HG02798 (cell line): ENCODE data around the gene ADD1.
"Not testable (repeated sequence)": the region's sequence is repeated elsewhere in the genome, so short reads cannot be mapped to it uniquely, and the experiment has no call there.

ENCODE experiments used
- ATAC-seq: cut with Tn5 transposase; IDR thresholded peaks from one replicate; pipeline ENCODE4 v1.9.1; 2021; ENCODE audit warnings: mild to moderate bottlenecking; ENCODE audit not compliant: unreplicated experiment, poor library complexity

The ADD1 gene

DNA sequence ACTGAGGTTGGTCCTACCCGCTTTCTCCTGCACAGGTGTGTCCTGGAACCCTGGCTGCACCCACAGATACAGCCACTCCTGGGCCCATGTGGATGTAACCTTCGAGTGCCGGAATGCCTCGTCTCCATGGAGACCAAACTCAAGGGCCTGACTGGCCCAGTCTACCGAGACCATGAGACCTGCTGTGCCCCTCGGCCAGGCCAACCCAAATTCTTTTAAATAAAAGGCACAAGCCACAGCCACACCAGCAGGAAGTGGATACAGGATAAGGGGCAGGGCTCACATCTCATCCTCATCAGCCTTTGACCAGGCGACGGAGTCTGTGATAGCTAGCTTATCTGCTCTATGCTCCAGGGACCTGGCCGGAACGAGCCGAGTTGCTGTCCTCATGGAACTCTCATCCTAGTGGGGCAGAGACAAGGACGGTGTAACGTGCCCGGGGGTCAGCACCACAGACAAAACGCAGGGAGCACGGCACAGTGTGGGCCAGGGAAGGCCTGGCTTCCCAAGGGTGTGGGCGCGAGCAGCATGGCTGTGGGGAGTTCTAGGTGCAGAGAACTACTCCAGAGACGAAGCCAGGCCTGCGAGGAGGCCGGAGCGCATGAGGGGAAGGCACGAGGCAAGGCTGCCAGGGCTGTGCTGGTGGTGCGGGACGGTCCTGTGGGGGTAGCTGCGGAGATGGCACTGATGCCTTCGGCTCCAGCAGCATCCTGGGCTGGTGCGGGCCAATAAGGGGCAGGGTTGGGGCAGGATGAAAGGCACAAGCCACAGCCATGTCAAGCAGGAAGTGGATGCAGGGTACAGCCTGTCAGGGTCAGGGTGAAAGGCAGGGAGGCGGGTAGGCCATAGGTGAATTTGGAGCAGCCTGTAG, 96.9 kb downstream of the ADD1 start:
- ATAC-seq = no peak

DNA sequence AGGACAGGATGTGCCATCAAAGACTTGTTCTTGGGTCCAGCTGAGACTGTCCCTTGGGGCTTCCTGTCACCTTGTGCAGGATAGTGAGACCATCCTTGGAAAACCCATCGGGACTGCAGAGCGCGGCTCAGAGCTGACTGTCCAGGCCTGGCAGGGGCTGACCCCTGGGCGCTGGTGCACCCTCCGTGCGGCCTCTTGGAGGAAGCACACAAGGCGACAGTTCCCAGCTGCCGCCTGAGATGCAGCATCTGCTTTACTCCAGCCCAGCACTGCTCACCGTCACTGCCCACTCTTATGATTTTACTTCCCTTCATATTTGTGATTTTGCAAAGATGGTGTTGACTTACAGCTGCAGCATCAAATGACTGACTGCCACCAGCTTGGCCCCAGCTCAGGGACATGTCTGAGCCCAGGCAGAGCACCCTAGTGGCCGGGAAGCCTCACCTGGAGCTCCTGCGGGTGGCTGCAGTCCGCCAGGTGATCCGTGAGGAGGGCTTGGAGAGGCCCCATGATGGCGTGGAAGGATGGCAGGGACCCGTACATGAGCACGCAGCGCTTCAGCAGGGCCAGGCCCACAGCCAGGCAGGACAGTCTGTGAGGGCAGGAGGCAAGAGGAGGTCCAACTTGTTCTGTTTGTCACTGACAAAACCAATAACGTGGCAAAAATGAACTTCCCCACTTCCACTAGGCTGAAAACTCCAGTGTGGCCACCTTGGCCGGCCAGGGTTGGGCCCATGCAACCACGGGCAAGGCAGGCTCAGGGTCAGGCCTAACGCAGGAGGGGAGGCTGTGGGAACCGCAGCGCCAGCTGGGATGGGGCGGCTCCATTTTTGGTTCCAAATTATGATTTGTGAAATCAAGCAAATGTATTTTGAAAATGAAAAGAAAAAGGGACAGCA, 97.7 kb downstream of the ADD1 start:
- no peak for ATAC-seq

DNA sequence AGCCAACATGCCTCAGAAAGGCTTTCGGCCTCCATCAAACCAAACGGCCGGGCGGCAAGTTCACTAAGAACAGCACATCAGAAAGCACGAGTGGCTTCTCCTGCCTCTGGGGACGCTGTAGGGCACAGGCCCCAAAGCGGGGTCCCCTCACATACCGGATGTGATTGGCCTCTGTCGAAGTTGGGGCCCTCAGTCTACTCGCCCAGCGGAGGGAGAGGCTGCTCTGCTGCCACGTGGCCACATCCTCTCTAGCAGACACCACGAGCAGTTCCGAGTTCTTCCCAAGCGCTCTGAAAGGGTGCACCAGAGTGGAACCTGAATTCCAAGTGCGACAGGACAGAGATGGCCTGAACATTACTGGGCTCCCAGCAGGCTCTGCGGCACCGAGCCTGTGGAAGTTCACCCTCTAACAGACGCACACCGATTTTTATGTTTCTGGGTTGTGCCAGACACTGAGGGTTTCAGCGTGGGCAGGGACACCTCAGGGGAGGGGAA, 98.4 kb downstream of the ADD1 start:
- no peak for ATAC-seq

DNA sequence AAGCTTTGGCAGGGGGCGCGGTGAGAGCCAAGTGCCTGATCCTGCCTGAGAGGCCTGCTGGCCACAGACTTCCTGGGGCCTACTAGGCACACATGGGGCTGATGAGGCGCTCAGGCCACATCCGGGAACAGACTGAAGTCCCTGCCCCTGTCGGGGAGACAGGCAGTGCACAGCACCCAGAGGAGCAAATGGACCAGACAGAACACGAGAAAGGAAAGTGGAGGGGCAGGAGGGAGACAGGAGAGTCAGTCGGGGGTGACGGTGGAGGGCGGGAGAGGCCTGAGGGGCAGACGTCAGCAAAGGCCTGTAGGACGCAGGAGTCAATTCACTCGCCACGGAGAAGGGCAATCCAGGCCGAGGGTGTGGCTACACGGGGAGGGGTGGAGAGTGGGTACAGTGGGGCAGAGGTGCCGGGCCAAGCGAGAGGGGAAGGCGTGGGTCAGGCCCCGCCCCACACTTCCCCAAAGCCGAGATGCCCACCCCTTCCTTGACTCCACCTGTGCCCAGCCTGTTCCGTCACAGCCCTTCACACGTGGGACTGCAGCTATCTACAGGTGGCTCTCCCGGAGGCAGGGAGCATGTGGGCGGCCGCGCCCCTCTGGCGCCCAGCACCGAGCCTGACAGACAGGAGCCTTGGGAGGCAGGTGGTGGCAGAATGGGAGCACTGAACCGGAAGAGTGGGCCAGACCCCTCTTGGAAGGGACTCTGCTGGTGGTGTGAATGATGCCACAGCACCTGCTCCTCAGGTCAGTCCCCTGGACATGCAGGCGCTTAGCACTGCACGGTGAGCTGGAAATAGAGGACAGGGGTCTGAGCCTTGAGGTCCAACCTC, 99.1 kb downstream of the ADD1 start:
- ATAC-seq = no peak

DNA sequence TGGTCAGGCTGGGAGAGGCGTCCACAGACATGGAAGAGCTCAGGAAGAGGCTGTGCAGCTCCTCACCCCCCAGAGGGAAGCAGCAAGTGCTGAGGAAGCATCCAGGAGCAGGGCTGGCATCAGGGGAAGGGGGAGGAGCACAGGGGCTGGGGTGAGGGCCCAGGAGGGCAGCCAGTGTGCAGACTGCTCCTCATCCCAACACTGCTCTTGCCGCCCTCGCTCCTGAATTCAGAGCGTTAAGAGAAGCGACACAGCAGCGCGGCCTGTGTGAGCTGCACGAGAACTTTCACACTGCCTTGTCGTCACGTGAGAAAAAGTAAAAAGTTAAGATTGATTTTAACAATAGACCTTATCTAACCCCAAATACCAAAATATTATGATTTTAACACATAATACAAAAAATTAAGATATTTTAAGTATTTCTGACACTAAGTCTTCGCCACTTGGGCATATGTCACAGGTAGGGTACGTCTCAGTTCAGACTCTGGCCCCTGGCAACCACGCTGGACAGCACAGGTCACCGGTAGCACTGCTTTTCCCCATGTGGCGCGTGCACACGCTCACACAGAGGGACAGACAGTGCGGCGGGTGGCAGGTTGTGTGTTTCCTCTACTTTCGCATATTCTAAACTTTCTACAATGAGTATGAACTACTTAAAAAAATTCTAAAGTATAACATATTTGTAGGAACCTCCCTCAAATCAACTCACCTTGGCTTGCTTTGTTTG, 99.9 kb downstream of the ADD1 start:
- no peak for ATAC-seq

DNA sequence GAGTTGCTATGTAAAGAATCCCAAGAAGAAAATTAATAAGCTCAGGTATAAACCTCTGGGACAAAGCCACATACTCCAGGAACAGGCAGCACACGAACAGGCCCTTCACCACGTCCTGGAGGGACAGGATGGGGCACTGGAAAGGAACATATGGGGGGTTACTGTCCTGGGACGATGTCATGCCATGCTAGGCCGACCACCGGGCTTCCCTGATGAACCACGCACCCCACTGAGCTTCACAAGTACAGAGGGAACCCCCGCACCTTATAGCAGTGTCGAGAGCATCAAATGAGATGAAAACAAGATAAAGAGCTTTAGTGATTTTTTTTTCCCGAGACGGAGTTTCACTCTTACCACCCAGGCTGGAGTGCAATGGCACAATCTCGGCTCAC, 100.4 kb downstream of the ADD1 start:
- no peak for ATAC-seq

DNA sequence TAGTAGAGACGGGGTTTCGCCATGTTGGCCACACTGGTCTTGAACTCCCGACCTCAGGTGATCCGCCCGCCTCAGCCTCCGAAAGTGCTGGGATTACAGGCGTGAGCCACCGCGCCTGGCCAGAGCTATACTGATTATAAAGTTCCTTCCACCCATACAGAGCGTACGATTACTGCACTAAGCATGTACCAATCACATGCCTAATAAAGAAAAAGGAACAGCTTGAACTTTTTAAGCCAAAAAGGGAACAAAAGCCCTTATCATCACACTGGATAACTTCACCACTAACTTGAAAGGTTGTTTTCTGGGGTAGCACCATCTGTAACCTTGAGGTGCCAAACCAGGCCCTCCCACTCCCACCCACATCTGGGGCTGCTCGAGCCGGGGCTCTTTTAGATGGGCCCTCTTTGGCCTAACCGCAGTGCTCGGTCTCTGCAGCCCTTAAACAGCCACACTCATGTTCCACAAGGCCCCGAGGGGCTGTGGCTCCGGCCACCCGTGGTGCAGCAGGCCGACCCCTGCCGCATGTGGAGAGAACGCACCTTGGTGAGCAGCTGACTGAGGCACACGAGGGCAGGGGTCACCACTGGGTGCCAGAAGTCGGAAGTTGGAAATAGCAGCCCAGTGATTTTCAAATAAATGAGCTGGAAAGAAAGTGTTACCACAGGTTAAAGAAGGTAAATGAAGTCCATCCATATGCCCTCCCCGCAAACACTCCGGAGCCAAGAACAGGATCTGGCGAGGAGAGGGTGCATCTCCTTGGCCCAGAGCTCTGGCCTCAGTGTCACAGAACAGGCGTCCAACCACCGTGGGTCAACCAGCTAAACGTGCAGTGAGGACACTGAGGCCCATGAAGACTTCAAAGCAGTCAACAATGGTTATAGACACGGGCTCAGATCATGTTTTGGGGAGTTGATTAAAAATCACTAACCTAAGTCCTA, 101.2 kb downstream of the ADD1 start:
- no peak for ATAC-seq

DNA sequence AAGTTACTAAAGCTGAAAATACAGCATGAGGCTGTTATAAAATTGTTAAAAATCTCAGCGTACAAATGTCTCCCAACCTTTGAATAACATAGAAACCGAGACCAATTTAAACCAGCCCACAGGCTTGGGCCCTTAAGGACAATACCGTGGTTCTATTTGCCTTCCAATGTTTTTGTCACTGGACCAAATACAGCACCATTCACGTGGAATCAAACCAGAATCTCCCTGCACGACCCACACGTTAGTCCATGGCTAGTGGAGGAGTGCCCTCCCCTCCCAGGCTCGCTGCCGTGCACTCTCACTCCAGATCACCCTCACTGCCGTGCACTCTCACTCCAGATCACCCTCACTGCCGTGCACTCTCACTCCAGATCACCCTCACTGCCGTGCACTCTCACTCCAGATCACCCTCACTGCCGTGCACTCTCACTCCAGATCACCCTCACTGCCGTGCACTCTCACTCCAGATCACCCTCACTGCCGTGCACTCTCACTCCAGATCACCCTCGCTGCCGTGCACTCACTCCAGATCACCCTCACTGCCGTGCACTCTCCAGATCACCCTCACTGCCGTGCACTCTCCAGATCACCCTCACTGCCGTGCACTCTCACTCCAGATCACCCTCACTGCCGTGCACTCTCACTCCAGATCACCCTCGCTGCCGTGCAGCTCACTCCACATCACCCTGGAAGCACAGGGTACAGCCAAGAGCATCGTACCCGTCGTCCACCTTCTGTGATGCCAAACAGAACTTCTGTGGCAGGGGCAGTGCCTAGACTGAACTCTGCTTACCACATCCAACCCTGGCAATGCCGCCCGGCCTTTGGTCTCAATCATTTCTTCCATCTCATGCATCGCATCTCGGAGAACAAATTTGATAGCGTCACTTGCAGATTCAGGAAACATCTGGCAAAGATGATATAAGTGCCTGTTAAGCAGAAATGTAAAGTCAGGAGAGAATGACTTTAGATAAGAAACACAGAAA, 102.3 kb downstream of the ADD1 start:
- ATAC-seq = not testable (repeated sequence)

DNA sequence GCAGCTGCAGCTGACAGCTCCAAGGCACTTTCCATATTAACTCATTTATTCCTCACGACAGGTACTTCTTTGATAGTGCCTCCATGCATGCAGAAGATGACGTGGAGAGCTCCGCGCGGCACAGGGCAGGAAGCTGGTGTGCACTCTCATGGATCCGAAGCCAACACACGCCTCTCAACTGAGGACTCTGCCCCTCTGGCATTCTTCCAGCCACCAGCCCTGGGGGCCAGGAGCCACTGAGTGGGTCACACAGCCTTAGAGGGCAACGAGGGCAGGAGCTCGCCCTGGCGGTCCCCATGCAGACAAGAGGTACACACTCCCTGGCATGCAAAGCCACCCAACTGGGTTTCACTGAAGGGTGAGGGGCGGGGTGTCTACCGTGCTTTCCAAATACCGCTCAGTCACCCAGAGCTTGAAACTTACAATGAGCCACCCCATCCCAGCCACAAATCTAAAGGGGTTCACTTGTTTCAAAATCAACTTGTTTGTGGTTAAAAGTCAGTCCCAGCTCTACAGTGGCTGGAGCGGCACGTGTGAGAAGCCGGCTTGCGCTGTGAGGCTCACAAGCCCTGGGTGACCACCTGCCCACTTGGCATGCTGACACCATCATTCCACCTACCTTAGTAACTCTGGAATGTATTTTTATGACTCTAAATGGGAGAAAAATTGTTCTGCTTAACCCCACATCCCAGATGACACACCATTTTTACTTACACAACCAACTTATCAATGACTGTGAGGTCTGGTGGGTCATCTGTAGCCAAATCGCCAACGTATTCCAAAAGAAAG, 103.4 kb downstream of the ADD1 start:
- no peak for ATAC-seq

DNA sequence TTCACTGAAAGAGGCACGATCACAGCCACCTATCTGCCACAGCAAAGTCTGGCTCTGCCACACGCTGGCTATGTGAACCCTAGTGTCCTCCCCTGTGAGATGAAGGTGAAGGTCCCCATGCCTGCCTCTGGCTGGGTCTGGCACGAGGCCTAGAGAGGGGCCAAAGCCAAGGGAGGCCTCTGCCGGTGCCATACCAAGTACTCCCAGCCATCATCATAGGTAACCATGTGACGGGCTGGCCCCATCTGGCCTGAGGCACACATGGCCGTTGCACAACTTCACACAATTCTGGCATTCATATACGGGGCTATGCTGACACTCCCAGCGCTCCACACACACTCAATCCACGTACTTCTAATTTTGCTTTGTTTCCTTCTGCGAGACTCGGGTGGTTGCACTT, 104.3 kb downstream of the ADD1 start:
- ATAC-seq = no peak

DNA sequence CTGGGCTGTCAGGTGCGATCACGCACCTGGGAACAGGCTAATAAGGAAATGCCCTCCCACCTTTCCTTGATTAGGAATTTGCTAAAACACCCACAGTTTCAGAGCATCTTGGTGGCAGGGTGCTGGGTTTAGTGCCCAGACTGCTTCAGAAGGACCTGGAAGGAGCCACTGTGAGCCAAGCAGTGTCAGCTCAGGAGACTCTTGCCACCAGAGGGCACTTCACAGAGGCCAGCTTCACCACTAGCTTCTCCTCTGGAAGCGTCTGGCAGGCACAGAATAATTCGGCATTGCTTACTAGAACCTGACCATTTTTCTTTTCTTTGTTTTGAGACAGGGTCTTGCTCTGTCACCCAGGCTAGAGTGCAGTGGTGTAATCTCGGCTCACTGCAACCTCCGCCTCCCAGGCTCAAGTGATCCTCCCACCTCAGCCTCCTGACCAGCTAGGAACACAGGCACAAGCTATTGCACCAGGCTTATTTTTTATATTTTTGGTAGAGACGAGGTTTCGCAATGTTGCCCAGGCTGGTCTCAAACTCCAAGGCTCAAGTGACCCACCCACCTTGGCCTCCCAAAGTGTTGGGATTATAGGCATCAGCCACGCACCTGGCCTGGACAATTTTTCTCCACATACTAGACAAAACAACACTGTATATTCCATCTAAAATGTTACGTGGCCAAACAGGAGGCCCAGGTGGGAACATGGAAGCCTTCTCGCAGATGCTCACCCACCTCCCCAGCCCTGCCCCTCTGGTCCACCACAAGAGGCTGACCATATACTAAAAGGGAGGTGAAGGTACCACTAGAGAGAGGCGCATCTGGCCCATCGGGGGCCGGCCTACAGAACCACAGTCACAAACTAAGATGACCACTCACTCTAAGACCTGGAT, 105.5 kb downstream of the ADD1 start:
- ATAC-seq = no peak

DNA sequence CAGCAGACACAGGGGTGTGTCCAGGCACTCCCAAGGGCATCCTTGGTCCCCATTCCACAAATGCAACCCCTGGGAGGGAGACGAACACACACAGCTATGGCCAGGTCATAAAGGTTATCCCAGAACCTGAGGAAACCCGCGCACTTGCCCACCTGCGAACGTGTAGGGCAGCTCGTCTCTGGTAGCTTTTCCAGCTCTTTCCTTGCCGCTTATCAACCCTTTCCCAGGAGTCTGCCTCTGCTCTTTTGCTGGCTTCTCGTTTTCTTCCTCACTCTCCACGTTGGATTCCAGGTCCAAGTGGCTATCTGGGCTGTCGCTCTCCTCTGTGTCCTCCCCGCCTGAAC, 106.1 kb downstream of the ADD1 start:
- ATAC-seq = no peak

DNA sequence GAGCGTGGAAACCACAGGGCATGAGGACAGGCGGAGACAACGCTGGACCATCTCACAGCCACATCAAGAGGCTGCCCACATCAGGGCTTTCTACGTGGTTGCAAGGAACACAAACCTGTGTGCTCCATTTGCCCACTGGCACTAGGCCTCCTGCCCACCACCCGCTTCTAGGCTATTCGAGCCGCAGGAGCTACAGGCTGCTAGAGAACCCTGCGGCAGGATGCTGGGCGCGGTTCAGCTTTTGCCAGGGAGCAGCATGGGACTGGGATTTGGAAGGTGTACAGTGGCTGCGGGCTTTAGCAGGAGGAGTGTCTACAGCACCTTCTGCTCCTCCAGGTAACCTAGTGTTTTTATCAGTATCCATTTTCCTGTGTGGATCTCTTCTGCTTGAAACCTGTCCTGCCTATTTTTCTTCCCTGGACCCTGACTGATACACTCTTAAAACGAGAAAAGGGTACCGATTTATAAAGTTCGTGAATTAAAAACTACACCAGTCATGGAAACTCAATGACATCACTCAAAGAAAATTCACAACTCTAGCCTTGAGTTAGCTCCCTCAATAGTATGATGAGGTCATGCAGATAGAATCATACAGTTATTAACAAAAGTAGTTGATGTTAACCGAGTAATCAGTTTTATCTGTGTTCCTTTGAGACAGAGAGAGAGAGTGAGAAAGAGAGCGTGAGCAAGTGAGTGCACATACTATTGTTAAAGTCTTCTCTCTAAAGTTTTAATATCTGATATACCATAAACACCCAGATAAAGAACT, 106.8 kb downstream of the ADD1 start:
- no peak for ATAC-seq

DNA sequence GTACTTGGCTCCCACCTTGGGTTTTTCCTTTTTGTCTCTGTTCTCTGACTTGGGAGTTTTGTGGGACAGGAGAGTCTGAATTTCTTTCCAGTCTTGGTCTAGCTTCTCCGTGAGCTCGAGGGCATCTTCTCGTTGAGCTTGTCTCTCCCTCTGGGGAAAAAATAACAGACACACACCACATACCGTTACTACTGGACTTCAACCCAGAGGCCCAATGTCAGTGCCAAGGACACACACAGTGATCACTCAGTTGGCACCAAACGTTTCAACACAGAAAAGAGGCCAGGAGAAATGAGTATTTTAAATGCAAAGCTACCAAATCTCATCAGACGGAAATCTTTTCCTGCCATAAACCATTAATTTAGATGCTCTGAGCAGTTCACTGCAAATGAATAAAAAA, 109.9 kb downstream of the ADD1 start:
- no peak for ATAC-seq
